Endometrial microvascular endothelial cells (primary cell): ENCODE data around the gene PLEKHN1. TPM values are rescaled to one million over a fixed set of nuclear protein-coding genes. Genes with fewer than 3 reads are reported as not detected.

ENCODE experiments used
- total RNA-seq: library from RNA; depleted of rRNA; stranded (reverse); fragments of >200 nt; gene quantifications from one replicate; pipeline ENCODE4 v1.2.3, GENCODE V29; 2015; ENCODE audit errors: inconsistent ontology term

The PLEKHN1 gene
- total RNA-seq, 1 donor from 2014 or later, result 0.56 TPM

Other genes with a start within 250 kb of the PLEKHN1 start
- gene SAMD11, start 42.6 kb upstream of the PLEKHN1 start, total RNA-seq, result 0.19 TPM
- 98.2 TPM for gene NOC2L, start 7.2 kb upstream of the PLEKHN1 start, total RNA-seq
- 6.1 TPM for gene KLHL17, start 5.9 kb upstream of the PLEKHN1 start, total RNA-seq
- gene PERM1, start 15.6 kb downstream of the PLEKHN1 start, total RNA-seq, result not detected
- 1.1 TPM for gene HES4, start 33.6 kb downstream of the PLEKHN1 start, total RNA-seq
- gene ISG15, start 47.0 kb downstream of the PLEKHN1 start, total RNA-seq, result 303 TPM
- gene AGRN, start 53.6 kb downstream of the PLEKHN1 start, total RNA-seq, result 77.4 TPM
- gene RNF223, start 107.8 kb downstream of the PLEKHN1 start, total RNA-seq, result not detected
- gene C1orf159, start 149.6 kb downstream of the PLEKHN1 start, total RNA-seq, result 22.3 TPM
- gene TTLL10, start 207.4 kb downstream of the PLEKHN1 start, total RNA-seq, result not detected
- not detected for gene TNFRSF18, start 240.1 kb downstream of the PLEKHN1 start, total RNA-seq
- not detected for gene TNFRSF4, start 247.7 kb downstream of the PLEKHN1 start, total RNA-seq